Measurements from ENCODE around the gene KIF17.

- TF ChIP-seq POLR2A (IDR thresholded peaks at IDR 0.05) (no peak), CTCF (IDR thresholded peaks at IDR 0.05) (no peak), POLR2AphosphoS5 (IDR thresholded peaks at IDR 0.05) (no peak), EP300 (IDR thresholded peaks at IDR 0.05; ENCODE audit: low read depth) (no peak)
These were observed 6.3 kb downstream of the KIF17 start for GRCh38 chr1:20711285-20712214.
